AG04449 (cell line): ENCODE results near the gene ZNF573.
"Not testable (repeated sequence)": the region's sequence is repeated elsewhere in the genome, so short reads cannot be mapped to it uniquely, and the experiment has no call there.

ENCODE experiments used
- CTCF ChIA-PET: fragments of 350-600 bp; formaldehyde crosslinking; extraction: SDS; loops from one replicate; lab custom pipeline; 2021; ENCODE audit warnings: antibody characterized with exemption; lab: Yijun Ruan, JAX
- POLR2A ChIA-PET: fragments of 400-600, 350-600 bp; formaldehyde crosslinking; extraction: SDS; loops from one replicate; lab custom pipeline; 2020; ENCODE audit warnings: antibody characterized with exemption, inconsistent platforms; lab: Yijun Ruan, JAX
- DNase-seq: peaks from one replicate; pipeline ENCODE4 v3.0.0-alpha.2; 2010; ENCODE audit warnings: low read depth, low spot score
- H3K4me3 ChIP-seq: 2 replicates; pipeline ENCODE4 v1.5.1; 2011; ENCODE audit warnings: low read depth, mild to moderate bottlenecking, control low read depth, low read length
- TF ChIP-seq, protein P1 (sequence below): IDR thresholded peaks from one replicate; pipeline ENCODE4 v1.5.1; 2011; ENCODE audit warnings: mild to moderate bottlenecking, moderate library complexity, low read length, control low read depth, inconsistent platforms; ENCODE audit not compliant: insufficient read depth; ENCODE audit errors: missing control alignments

The ZNF573 gene

DNA sequence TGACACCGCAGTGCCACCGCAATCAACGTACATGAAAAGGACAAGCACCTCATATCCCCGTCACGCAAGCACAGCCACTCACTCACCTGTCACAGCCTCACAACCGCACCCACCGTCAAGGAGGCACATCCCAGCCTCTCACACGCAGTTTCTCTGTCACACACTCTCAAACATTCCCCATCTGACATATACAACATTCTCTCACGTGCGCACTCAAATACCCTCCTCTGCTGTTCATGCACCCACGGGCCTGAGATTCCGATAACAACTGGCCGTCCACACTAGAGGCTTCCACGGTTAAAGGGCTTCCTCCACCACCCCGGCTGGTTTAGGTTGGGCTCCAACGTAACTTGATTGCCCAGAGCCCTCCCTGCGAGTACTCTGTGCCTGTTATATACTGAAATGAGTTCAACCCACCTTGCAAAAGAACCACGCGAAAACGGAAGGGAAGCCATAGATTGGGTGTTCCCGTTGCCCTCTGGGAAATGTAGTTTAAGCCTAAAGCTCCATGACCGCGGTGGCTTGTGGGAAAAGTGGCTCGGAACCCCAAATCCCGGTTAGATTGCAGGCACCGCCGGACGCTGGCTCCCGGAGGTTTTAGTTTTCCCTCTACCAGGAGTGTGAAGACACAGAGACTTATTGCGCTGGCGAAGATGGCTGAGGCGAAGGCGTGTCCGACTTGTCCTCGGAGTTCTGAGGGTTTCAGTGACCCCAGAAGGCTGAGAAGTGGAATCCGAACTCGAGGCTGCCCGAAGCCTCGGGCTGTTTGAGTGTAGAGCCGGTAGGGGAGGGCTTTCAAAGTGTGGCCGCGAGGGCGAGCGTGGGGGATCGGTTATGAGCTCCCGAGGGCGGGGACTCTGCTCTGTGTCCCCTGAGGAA, at the start of gene ZNF573:
Gene ZNF573 (minus strand): TSS at position 460 of the 879 bp plus-strand sequence. CDS start 5,857 bp downstream, outside the sequence.
- peak; percentile 44 for DNase-seq
- ChIA-PET POLR2A (interaction anchor here (0.6 to 1.3 kb wide), 6 partner anchors 10 to 408 kb away, joined by 3 to 8 read pairs (median 3); partner anchors contain the start of genes ZNF527, ZNF569 and ZNF607), CTCF (interaction anchor here (1.0 kb wide), 1 partner anchor 123 kb away, joined by 3 read pairs; no protein-coding TSS in a partner anchor)
- H3K4me3 ChIP-seq, result peak within 1 kb of the TSS; percentile 91
- TF ChIP-seq, protein P1, sequence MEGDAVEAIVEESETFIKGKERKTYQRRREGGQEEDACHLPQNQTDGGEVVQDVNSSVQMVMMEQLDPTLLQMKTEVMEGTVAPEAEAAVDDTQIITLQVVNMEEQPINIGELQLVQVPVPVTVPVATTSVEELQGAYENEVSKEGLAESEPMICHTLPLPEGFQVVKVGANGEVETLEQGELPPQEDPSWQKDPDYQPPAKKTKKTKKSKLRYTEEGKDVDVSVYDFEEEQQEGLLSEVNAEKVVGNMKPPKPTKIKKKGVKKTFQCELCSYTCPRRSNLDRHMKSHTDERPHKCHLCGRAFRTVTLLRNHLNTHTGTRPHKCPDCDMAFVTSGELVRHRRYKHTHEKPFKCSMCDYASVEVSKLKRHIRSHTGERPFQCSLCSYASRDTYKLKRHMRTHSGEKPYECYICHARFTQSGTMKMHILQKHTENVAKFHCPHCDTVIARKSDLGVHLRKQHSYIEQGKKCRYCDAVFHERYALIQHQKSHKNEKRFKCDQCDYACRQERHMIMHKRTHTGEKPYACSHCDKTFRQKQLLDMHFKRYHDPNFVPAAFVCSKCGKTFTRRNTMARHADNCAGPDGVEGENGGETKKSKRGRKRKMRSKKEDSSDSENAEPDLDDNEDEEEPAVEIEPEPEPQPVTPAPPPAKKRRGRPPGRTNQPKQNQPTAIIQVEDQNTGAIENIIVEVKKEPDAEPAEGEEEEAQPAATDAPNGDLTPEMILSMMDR, result peak; percentile 31

DNA sequence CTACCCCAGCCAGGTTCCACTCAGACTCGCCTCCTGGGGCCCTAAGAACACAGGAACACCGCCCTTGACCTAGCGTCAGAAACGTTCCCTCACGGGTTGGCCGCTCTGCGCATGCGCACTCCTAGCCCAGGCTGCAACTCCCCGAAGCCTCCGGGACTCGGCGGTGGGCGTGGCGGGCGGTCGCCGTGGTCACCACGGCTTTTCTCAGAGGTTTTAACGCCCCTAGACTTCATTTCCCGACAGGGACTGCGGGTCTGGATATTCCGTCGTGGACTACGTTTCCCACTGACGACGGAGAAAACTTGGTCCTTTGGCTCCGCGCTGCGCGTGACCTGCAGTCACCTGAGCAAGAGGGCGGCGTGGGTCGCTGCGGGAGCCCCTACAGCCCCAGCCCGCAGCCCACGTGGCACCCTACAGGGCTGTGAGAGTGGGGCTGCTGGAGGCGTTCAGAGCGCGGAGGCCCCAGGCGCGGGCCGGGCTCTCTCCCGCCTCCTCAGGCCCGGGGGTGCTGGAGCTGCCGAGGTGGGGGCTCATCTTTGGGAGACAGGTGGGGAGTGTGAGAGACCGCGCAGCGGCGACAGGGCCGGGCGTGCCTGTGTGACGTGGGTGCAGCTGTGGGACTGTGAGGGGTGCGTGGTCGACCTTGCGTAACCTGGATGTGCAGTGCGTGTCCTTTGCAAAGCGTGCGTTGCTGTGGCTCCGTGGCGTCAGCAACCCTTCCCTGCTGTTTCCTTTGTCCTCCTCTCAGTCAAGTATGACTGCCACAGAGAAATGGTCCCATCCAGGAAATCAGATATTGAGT, 38.0 kb upstream of the ZNF573 start:
- CTCF ChIA-PET, result no interaction called here
- TF ChIP-seq, protein P1, result no peak
- POLR2A ChIA-PET, result no interaction called here
- no peak for DNase-seq
- H3K4me3 ChIP-seq, result peak overlapping the region; percentile 55

DNA sequence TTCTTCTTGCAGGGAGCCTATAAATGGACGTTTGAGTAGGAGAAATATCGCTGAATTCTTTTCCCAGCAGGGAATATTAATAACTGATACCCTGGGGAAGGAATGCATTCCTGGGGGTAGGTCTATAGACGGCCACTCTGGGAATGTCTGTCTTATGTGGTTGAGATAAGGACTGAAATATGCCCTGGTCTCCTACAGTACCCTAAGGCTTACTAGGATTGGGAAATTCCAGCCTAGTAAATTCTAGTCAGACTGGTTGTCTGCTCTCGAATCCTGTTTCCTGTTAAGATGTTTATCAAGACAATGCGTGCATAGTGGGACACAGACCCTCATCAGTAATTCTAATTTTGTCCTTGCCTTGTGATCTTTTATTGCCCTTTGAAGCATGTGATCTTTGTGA, 36.2 kb upstream of the ZNF573 start:
- CTCF ChIA-PET, result not testable (repeated sequence)

DNA sequence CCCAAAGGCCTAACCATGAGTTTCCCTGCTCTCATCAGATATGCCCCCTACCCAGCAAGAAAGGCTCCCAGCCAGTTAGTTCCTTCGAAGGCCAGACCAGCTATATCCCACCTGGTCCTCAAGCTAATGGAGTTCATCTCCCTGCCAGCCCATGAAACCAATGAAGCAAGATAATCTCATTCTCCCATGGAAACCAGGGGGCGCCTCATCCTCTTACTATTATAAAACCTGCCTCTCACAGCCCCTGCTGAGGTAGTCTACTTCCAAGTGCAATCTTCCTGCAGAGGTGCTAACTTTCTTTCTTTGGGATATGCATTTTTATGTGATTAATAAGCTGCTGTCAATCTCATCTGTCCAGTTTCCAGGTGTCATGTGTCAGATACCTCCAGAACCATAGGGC, 34.0 kb upstream of the ZNF573 start:
- ChIA-PET POLR2A (no interaction called here), CTCF (no interaction called here)
- H3K4me3 ChIP-seq, result no peak overlapping the region
- TF ChIP-seq, protein P1, result no peak
- DNase-seq, result no peak

More for the DNA sequence above, 36.2 kb upstream of the ZNF573 start:
- H3K4me3 ChIP-seq, POLR2A ChIA-PET, DNase-seq: not testable (repeated sequence)

DNA sequence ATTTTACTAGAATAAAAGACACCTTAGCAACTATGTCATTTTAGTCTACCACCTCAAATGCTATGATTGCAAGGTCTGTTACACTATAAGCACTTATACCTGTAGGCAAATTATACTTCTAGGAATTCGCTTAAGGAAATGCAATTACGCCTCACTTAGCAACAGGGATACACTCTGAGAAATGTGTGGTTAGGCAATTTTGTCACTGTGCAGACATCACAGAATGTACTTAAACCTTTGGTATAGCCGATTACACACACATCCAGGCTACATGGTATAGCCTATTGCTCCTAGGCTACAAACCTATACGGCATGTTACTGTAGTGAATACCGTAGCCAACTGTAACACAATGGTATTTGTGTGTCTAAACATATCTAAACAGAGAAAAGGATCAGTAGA, 30.0 kb upstream of the ZNF573 start:
- ChIA-PET POLR2A (no interaction called here), CTCF (no interaction called here)
- no peak for DNase-seq
- TF ChIP-seq, protein P1, result no peak
- H3K4me3 ChIP-seq, result no peak overlapping the region

DNA sequence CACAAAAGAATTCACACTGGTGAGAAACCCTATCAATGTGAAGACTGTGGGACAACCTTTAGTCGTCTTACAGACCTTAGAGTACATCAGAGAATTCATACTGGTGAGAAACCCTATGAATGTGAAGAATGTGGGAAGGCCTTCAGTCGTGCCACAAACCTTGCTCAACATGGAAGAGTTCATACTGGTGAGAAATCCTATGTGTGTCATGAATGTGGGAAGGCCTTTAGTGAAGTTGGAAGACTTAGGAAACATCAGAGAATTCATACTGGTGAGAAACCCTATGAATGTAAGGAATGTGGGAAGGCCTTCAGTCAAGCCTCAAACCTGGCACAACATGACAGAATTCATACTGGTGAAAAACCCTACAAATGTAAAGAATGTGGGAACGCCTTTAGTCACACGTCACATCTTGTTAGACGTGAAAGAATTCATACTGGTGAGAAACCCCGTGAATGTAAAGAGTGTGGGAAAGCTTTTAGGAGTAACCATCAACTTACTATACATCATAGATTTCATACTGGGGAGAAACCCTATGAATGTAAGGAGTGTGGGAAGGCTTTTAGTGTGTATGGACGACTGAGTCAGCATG, 24.0 kb upstream of the ZNF573 start:
- ChIA-PET CTCF (no interaction called here), POLR2A (no interaction called here)
- TF ChIP-seq, protein P1, result no peak
- DNase-seq, result no peak
- H3K4me3 ChIP-seq, result no peak overlapping the region
